NK-92 (cell line): ENCODE results near the gene ARFIP1.
"Not testable (repeated sequence)": the region's sequence is repeated elsewhere in the genome, so short reads cannot be mapped to it uniquely, and the experiment has no call there.

Experiments
- DNase-seq: peaks from one replicate; lab custom pipeline; 2025; ENCODE audit not compliant: unreplicated experiment; lab: John Stamatoyannopoulos, UW

Gene ARFIP1

GRCh38 chr4:152887981-152888380, 108.2 kb downstream of the ARFIP1 start:
- DNase-seq: no peak

GRCh38 chr4:152892974-152893373, 113.2 kb downstream of the ARFIP1 start:
- DNase-seq: no peak

- DNase-seq: no peak
These were observed 114.9 kb downstream of the ARFIP1 start for GRCh38 chr4:152894673-152895072.

- no peak for DNase-seq
These were observed 117.1 kb downstream of the ARFIP1 start for GRCh38 chr4:152896811-152897210.

- DNase-seq: not testable (repeated sequence)
These were observed 118.4 kb downstream of the ARFIP1 start for GRCh38 chr4:152898133-152898532.

GRCh38 chr4:152898606-152899005, 118.9 kb downstream of the ARFIP1 start:
- no peak for DNase-seq

GRCh38 chr4:152900395-152900794, 120.6 kb downstream of the ARFIP1 start:
- no peak for DNase-seq

GRCh38 chr4:152901205-152901604, 121.5 kb downstream of the ARFIP1 start:
- DNase-seq: no peak

- no peak for DNase-seq
These were observed 123.9 kb downstream of the ARFIP1 start for GRCh38 chr4:152903658-152904057.

GRCh38 chr4:152909901-152910300, 130.1 kb downstream of the ARFIP1 start:
- no peak for DNase-seq

GRCh38 chr4:152910521-152910920, 130.8 kb downstream of the ARFIP1 start:
- no peak for DNase-seq

GRCh38 chr4:152917543-152918395, 138.0 kb downstream of the ARFIP1 start:
- DNase-seq: no peak

- no peak for DNase-seq
These were observed 140.1 kb downstream of the ARFIP1 start for GRCh38 chr4:152919826-152920225.

GRCh38 chr4:152920768-152921167, 141.0 kb downstream of the ARFIP1 start:
- DNase-seq: no peak

GRCh38 chr4:152921284-152921683, 141.5 kb downstream of the ARFIP1 start:
- no peak for DNase-seq

GRCh38 chr4:152925851-152926250, 146.1 kb downstream of the ARFIP1 start:
- no peak for DNase-seq

- no peak for DNase-seq
These were observed 147.2 kb downstream of the ARFIP1 start for GRCh38 chr4:152926959-152927358.

GRCh38 chr4:152927737-152928136, 148.0 kb downstream of the ARFIP1 start:
- no peak for DNase-seq

GRCh38 chr4:152928286-152928685, 148.5 kb downstream of the ARFIP1 start:
- no peak for DNase-seq

- DNase-seq: no peak
These were observed 150.1 kb downstream of the ARFIP1 start for GRCh38 chr4:152929888-152930287.

GRCh38 chr4:152935143-152935542, 155.4 kb downstream of the ARFIP1 start:
- no peak for DNase-seq

GRCh38 chr4:152935631-152936445, 156.1 kb downstream of the ARFIP1 start, which contains the start of gene FHDC1:
FHDC1 (plus strand) TSS chr4:152936323; CDS start chr4:152943058, 6,735 bp downstream.
- DNase-seq: no peak
